Mammary microvascular endothelial cell (primary cell): ENCODE measurements around the gene ABCC4. TPM values are rescaled to one million over a fixed set of nuclear protein-coding genes. Genes with fewer than 3 reads are reported as not detected.

Source experiments
- total RNA-seq: library from RNA; depleted of rRNA; stranded (reverse); fragments of >200 nt; gene quantifications from 2 replicates; pipeline ENCODE4 v1.2.3, GENCODE V29; 2015

Gene ABCC4
- 16.4 and 20.0 TPM in 2 replicates for total RNA-seq

GRCh38 chr13:95301183-95301967 lies at the start of gene ABCC4:
ABCC4 (minus strand) TSS chr13:95301451; CDS start chr13:95301314, 137 bp downstream.

